GM10266 (cell line): ENCODE results near the gene LRIT3.
"Not testable (repeated sequence)": the region's sequence is repeated elsewhere in the genome, so short reads cannot be mapped to it uniquely, and the experiment has no call there.

Experiments used
- DNase-seq: peaks from one replicate; pipeline ENCODE4 v3.0.0; 2012; ENCODE audit errors: extremely low spot score
- CTCF ChIP-seq: IDR thresholded peaks from 2 replicates; pipeline ENCODE4 v1.5.1; 2012; ENCODE audit warnings: mild to moderate bottlenecking, low read depth; ENCODE audit not compliant: control insufficient read depth, insufficient read depth; ENCODE audit errors: missing control alignments

Gene LRIT3

GRCh38 chr4:109872065-109872464, 24.2 kb downstream of the LRIT3 start:
- TF ChIP-seq CTCF: no peak
- DNase-seq: no peak

- no peak for DNase-seq
- no peak for TF ChIP-seq CTCF
Measured at GRCh38 chr4:109872950-109873656, 25.2 kb downstream of the LRIT3 start.

GRCh38 chr4:109873791-109874514, 26.0 kb downstream of the LRIT3 start:
- no peak for TF ChIP-seq CTCF
- no peak for DNase-seq

- TF ChIP-seq CTCF: no peak
- DNase-seq: no peak
Measured at GRCh38 chr4:109875106-109875505, 27.2 kb downstream of the LRIT3 start.

GRCh38 chr4:109875553-109875952, 27.6 kb downstream of the LRIT3 start:
- not testable (repeated sequence) for DNase-seq

- no peak for TF ChIP-seq CTCF
- DNase-seq: no peak
Measured at GRCh38 chr4:109876634-109877265, 28.8 kb downstream of the LRIT3 start.

- TF ChIP-seq CTCF: no peak
- DNase-seq: peak; percentile 18
Measured at GRCh38 chr4:109877400-109877799, 29.5 kb downstream of the LRIT3 start.

GRCh38 chr4:109878355-109878754, 30.4 kb downstream of the LRIT3 start:
- DNase-seq: no peak
- no peak for TF ChIP-seq CTCF
